Measurements from ENCODE around the gene SNUPN.
"Not testable (repeated sequence)": the region's sequence is repeated elsewhere in the genome, so short reads cannot be mapped to it uniquely, and the experiment has no call there.

Gene SNUPN

DNA sequence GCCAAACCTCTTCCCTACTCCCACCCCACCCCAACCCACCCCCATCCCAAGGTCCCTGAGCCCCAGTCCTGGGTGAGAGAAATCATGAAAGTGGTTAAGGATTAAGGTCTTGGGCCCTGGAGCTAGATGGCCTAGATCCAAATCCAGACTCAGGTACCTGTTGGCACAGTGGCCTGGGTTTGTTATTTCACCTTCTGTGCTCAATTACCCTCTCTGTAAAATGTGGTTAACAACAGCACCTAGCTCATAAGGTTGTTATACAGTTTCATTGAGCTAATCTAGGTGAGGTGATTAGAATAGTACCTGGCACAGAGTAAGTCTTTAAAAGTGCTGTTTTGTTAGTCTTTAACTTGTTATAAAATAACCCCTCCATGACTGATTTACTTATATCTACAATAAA lies 6.4 kb upstream of the SNUPN start:
- no peak for DNase-seq

GRCh38 chr15:75622505-75622904 lies 3.0 kb downstream of the SNUPN start:
- DNase-seq, result no peak

- DNase-seq, result peak in 1 of 2 donors; percentile 26
Observed at GRCh38 chr15:75620841-75621391, 4.6 kb downstream of the SNUPN start.

DNA sequence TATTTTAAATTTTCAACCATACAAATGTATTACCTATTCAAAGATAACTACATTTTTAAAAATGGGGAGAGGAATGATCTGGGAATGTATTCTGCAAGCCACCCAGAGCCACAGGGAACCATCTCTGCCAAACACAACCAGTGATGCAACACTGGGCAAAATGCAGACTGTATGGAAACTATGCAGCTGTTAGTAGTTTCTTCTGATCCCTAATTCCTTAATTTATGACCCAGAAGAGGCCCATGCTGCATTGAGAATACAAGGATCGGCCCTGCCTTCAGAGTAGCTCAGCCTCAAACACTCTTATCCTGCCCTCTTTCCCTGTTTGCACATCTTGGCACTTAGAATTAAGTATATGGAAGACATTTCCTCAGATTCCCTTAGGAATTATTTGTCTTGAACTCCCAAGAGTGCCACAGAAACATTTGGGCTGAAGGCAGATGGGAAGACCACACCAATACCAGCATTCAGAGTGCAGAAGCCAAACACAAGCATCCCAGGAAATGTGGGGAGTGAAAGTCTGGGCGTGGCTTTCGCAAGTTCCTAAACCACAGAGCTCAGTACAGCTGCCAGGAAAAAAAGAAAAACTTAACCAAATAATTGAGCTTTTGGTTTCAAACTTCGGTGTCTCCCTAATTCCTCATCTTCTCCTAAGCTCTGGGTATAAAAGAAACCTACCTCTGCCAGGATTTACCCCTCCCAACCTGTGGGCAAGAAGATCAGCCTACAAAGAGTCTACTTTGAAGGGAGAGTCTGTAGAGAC lies 5.3 kb downstream of the SNUPN start:
- DNase-seq, result no peak

GRCh38 chr15:75616766-75617165 lies 8.8 kb downstream of the SNUPN start:
- no peak for DNase-seq

DNA sequence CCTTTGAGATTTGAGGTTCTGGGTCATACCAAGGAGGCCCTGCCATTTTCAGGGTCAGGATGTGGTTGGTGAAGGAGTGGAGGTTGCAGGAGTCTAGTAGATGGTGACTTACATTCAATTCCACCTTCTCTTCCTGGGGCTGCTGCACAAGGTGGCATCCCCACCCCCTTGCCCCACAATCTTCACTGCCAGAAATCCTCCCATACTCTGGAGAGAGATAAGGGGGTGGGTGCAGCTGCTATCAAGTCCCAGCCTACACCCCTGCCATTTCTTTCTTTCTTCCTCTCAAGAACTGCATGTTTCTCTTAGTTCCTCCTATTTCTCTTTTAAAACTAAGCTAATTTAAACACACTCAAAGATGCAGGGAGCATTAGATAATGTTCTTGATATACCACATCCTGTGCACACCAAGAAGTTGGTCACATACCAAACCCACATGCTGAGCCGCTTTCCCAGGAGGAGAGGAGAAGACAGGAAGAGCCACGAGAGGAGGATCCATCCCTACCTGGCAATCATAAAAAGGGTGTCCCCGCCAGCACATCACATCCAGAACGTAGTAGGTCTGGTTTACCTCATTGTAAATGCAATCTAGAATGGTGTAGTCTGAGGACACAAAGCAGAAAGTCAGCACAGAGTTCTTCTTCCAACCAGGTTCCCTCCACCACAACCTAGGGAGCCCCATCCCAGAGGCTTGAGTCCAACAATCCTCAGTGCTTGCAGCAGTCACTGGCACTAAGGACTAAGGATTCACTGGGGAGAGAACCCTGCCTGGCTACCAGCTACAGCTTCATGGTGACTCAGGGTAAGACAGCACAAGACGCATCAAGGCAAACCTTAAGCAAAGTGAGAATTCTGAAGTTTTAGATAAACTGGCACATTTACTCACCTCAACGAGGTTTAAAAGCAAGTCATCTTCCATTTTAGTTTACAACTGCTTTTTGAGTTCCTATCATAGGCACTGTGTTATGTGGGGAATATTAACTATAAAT lies 18.5 kb downstream of the SNUPN start:
- no peak for DNase-seq

- no peak for DNase-seq
Observed at GRCh38 chr15:75606026-75606425, 19.5 kb downstream of the SNUPN start.

- no peak for DNase-seq
Observed at GRCh38 chr15:75599401-75599800, 26.1 kb downstream of the SNUPN start.

- no peak for DNase-seq
Observed at GRCh38 chr15:75598361-75598760, 27.2 kb downstream of the SNUPN start.

DNA sequence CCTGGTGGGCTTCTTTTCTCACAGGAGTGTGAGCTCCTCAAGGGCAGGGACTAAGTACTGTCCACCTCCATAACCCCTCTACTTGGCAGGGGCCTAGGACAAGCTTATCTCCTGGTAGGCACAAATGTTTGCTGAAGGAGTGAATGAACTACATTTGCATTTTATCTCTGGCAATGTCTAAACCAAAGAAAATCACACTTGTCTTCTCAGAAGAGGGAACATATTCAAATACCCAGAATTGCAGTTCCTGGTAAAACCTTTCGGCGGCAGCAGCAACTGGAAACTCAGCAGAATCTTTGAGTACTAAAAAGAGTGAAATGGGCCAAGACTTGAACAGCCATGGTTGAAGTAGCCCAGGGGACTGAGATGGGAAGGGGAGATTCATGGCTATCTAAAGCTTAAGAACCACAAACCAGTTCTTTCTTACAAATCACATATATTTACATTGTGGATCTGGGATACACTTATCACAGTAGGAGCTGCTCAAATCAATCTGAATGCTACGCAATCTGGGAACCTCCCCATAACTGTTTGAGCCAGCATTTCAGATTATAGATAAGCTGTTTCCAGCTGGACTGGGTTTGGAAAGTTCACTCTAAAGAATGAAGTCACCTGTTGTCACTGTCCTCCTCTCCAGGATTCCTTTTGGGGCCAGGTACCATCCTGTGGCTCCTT lies 27.7 kb downstream of the SNUPN start:
- DNase-seq, result peak in 1 of 2 donors; percentile 28

DNA sequence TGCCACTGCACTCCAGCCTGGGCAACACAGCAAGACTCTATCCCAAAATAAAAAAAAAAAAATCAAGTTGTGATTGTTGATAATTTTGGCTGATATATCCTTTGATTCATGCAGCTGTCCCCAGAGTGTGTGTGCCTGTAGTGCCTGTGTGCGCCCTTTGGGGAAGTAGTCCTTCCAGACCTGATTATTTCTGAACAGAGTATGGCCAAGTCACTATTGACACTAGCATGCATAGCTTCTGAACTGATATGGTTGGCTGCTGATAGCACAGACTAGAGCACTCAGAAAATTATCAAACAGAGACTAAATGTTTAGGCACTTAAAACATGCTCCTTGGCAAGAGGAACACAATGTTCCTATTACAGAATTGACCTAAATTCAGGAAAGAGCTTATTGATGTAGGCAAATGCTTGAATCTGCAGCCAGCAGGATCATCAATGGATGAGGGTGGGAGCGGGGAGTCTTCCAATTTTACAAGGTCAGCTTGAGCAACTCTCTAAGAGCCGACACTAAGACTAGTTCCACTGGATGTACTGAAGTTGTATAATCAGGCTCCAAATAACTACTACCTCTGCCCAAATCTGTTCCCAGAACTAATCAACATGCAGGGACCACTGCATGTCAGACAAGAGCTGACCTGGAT lies 28.7 kb downstream of the SNUPN start:
- no peak for DNase-seq

DNA sequence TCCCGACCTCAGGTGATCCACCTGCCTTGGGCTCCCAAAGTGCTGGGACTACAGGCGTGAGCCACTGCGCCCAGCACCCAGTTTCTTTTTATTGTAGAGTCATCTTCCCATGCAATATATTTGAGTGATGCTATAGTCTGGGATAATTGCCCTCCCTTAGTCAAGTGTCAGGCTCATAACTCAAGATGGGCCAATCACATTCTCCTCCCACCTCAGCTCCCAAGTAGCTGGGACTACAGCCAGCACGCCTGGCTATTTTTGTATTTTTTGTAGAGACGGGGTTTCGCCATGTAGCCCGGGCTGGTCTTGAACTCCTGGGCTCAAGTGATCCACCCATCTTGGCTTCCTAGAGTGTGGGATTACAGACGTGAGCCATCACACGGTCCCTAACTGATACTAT lies 31.2 kb downstream of the SNUPN start:
- no peak for DNase-seq

DNA sequence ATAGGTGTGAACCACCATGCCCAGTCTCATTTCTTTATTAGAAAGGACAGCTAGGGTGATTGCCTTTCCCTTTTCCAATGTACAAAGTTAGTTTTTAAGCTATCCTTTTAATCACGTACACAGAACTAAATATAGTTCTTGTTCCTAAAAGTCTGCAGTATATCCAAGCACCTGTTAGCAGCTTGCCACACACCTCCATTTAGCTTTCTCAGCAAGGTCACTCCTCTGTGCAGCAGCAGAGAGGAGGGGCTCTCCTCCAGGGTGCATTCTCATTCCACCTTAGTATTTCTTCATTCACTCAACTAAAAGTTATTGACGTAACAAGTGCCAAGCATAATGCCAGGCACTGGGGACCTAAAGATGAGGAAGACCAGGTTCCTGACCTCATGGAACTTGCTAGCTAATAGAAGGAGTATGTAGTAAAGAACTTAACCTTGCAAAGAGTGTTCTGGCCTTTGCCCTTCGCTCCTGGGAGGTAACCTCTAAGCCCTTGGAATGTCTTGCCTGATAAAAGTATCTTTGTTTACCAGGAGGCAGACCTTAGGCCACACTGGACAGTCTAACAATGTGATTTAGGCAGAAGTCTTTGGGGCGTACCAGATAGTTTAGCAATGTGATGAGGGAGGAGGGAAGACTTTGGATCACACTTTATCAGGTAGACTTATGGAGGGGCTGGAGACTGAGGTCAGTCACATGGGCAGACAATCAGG lies 33.7 kb downstream of the SNUPN start:
- DNase-seq, result no peak

DNA sequence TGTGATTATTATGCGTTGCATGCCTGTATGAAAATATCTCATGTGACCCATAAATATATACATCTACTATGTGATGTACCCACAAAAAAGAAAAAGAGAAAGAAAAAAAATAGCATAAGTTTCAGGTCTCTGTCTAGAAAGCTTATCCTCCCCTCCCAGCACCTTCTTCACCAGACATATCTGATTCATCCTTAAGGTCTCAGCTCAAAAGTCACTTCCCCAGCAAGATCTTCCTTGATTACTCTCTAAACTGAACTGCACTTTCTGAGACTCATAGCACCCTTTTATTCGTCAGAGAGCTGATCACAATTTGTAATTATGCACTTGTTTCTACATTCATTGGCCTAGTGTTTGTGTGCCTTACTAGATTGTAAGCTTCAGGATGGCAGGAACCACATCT lies 35.3 kb downstream of the SNUPN start:
- DNase-seq, result no peak

DNA sequence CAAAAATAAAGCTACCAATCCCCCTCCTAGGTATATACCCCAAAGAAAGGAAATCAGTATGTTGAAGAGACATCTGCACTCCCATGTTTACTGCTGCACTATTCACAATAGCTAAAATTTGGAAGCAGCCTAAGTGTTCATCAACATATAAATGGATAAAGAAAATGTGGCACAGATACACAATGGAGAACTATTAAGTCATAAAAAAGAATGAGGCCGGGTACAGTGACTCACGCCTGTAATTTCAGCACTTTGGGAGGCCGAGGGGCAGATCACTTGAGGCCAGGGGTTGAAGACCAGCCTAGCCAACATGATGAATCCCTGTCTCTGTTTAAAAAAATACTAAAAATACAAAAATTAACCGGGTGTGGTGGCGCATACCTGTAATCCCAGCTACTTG lies 36.5 kb downstream of the SNUPN start:
- DNase-seq, result no peak

DNA sequence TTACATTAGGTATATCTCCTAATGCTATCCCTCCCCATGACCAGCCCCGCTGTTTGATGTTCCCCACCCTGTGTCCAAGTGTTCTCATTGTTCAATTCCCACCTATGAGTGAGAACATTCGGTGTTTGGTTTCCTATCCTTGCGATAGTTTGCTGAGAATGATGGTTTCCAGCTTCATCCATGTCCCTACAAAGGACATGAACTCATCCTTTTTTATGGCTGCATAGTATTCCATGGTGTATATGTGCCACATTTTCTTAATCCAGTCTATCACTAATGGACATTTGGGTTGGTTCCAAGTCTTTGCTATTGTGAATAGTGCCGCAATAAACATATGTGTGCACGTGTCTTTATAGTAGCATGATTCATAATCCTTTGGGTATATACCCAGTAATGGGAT lies 39.1 kb downstream of the SNUPN start:
- not testable (repeated sequence) for DNase-seq

GRCh38 chr15:75584121-75584520 lies 41.4 kb downstream of the SNUPN start:
- DNase-seq, result no peak

GRCh38 chr15:75583701-75584100 lies 41.8 kb downstream of the SNUPN start:
- DNase-seq, result no peak

GRCh38 chr15:75582943-75583342 lies 42.6 kb downstream of the SNUPN start:
- not testable (repeated sequence) for DNase-seq

GRCh38 chr15:75578948-75579920 lies 46.3 kb downstream of the SNUPN start, which contains the start of gene PTPN9:
PTPN9 (minus strand) TSS chr15:75579315; CDS start chr15:75578776, 539 bp downstream.
- peak; percentile 77 to 78 for DNase-seq

All from stimulated activated CD4-positive, alpha-beta T cell treated with anti-CD3 and anti-CD28 coated beads, Interleukin-2, amount 100 ng/mL, for 24 hours (primary cell).